ENCODE results near the gene PPFIBP1.

The PPFIBP1 gene

GRCh38 chr12:27527512-27527911, 3.5 kb downstream of the PPFIBP1 start:
- no peak overlapping the region for H3K4me3 ChIP-seq (ENCODE audit: low read depth, low read length)
- DNase-seq (ENCODE audit: low read depth) = no peak
- TF ChIP-seq CTCF (conservative IDR thresholded peaks at IDR 0.05; ENCODE audit: low read depth, low read length) = no peak

- TF ChIP-seq CTCF (conservative IDR thresholded peaks at IDR 0.05; ENCODE audit: low read depth, low read length) = no peak
- H3K4me3 ChIP-seq (ENCODE audit: low read depth, low read length) = no peak overlapping the region
- peak; percentile 63 for DNase-seq (ENCODE audit: low read depth)
Observed at GRCh38 chr12:27528788-27529187, 4.8 kb downstream of the PPFIBP1 start.

- peak; percentile 52 for DNase-seq (ENCODE audit: low read depth)
- TF ChIP-seq CTCF (conservative IDR thresholded peaks at IDR 0.05; ENCODE audit: low read depth, low read length) = no peak
- no peak overlapping the region for H3K4me3 ChIP-seq (ENCODE audit: low read depth, low read length)
Observed at GRCh38 chr12:27530157-27530922, 6.3 kb downstream of the PPFIBP1 start.

GRCh38 chr12:27531896-27532295, 7.9 kb downstream of the PPFIBP1 start:
- H3K4me3 ChIP-seq (ENCODE audit: low read depth, low read length) = no peak overlapping the region
- peak; percentile 47 for DNase-seq (ENCODE audit: low read depth)
- no peak for TF ChIP-seq CTCF (conservative IDR thresholded peaks at IDR 0.05; ENCODE audit: low read depth, low read length)

GRCh38 chr12:27534060-27534764, 10.2 kb downstream of the PPFIBP1 start:
- H3K4me3 ChIP-seq (ENCODE audit: low read depth, low read length) = no peak overlapping the region
- DNase-seq (ENCODE audit: low read depth) = no peak

GRCh38 chr12:27534765-27535161, 10.8 kb downstream of the PPFIBP1 start:
- no peak for TF ChIP-seq CTCF (conservative IDR thresholded peaks at IDR 0.05; ENCODE audit: low read depth, low read length)
- no peak for DNase-seq (ENCODE audit: low read depth)
- no peak overlapping the region for H3K4me3 ChIP-seq (ENCODE audit: low read depth, low read length)

More at GRCh38 chr12:27534060-27534764, 10.2 kb downstream of the PPFIBP1 start:
- TF ChIP-seq CTCF (conservative IDR thresholded peaks at IDR 0.05; ENCODE audit: low read depth, low read length) = no peak
